Measurements from ENCODE around the gene CFAP97D2. TPM values are rescaled to one million over a fixed set of nuclear protein-coding genes. Genes with fewer than 3 reads are reported as not detected.
"Not testable (repeated sequence)": the region's sequence is repeated elsewhere in the genome, so short reads cannot be mapped to it uniquely, and the experiment has no call there.

The CFAP97D2 gene
- polyA plus RNA-seq, 1 of the 3 experiments (the other 2 are of a cell fraction) = not detected

GRCh38 chr13:114147803-114148520 is 31.1 kb upstream of the CFAP97D2 start (continued):
- TF ChIP-seq, protein P1, sequence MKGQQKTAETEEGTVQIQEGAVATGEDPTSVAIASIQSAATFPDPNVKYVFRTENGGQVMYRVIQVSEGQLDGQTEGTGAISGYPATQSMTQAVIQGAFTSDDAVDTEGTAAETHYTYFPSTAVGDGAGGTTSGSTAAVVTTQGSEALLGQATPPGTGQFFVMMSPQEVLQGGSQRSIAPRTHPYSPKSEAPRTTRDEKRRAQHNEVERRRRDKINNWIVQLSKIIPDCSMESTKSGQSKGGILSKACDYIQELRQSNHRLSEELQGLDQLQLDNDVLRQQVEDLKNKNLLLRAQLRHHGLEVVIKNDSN (IDR thresholded peaks at IDR 0.05; ENCODE audit: borderline replicate concordance, low read depth) = no peak

- Histone ChIP-seq H3K27me3 (ENCODE audit: insufficient read depth) (no peaks in the 10 kb centered on the region), H3F3A (replicated peaks; ENCODE audit: insufficient read depth) (no peaks in the 10 kb centered on the region), H4K20me1 (ENCODE audit: insufficient read depth) (no peaks in the 10 kb centered on the region), H3K9ac (no peak overlapping the region), H3K9me2 (no peaks in the 10 kb centered on the region), H3K27ac (ENCODE audit: low read depth in 2 of 2, low read length in 1 of 2) (no peak overlapping the region), H3K4me1 (ENCODE audit: control insufficient read depth in 1 of 2, insufficient read depth in 2 of 2, low read depth in 1 of 2, low read length in 1 of 2) (no peaks in the 10 kb centered on the region; a peak in 1 of 4 replicates), H2AFZ (ENCODE audit: low read depth) (no peak overlapping the region), H3K4me2 (no peak overlapping the region), H3K4me3 (ENCODE audit: low read depth in 2 of 2, low read length in 1 of 2) (no peak overlapping the region), H3K36me3 (replicated peaks in 1 of 2; ENCODE audit: control insufficient read depth in 1 of 2, insufficient read depth in 2 of 2, low read length in 1 of 2) (no peaks in the 10 kb centered on the region), H3K9me3 (no peaks in the 10 kb centered on the region), H3K79me2 (ENCODE audit: insufficient read depth) (no peaks in the 10 kb centered on the region)
- 81% methylated on average over 8 of the region's 8 CpGs for whole genome bisulfite sequencing (ENCODE audit: low lambda C conversion rate)
- ChIA-PET CTCF (interaction anchor here (1.2 kb wide), 1 partner anchor 13 kb away, joined by 3 read pairs; no protein-coding TSS in a partner anchor), POLR2A (no interaction called here)
- no peak for TF ChIP-seq NRF1 (IDR thresholded peaks at IDR 0.05; ENCODE audit: low read depth, low read length)
- DNase-seq = peak; percentile 16
Observed at GRCh38 chr13:114148521-114148855, 30.6 kb upstream of the CFAP97D2 start.

DNA sequence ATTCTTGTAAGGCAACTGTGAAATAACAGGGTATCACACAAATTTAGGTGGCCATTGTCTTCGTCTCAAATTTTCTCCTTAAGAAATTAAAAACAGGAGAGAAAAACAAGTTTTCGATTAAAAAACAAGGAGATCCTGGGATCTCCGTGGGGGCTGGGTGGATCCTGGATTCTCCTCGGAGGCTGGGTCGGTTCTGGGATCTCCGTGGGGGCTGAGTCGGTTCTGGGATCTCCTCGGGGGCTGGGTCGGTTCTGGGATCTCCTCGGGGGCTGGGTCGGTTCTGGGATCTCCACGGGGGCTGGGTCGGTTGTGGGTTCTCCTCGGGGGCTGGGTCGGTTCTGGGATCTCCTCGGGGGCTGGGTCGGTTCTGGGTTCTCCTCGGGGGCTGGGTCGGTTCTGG is 30.2 kb upstream of the CFAP97D2 start:
- H3K9me3 ChIP-seq; H3K27ac ChIP-seq (ENCODE audit: low read depth in 2 of 2, low read length in 1 of 2); H3K4me2 ChIP-seq; H4K20me1 ChIP-seq (ENCODE audit: insufficient read depth); H3F3A ChIP-seq (replicated peaks; ENCODE audit: insufficient read depth); POLR2A ChIA-PET; H3K4me1 ChIP-seq (ENCODE audit: control insufficient read depth in 1 of 2, insufficient read depth in 2 of 2, low read depth in 1 of 2, low read length in 1 of 2); H3K9me2 ChIP-seq; H3K36me3 ChIP-seq (replicated peaks in 1 of 2; ENCODE audit: control insufficient read depth in 1 of 2, insufficient read depth in 2 of 2, low read length in 1 of 2); H3K79me2 ChIP-seq (ENCODE audit: insufficient read depth); H2AFZ ChIP-seq (ENCODE audit: low read depth); H3K4me3 ChIP-seq (ENCODE audit: low read depth in 2 of 2, low read length in 1 of 2); H3K27me3 ChIP-seq (ENCODE audit: insufficient read depth); DNase-seq; H3K9ac ChIP-seq: not testable (repeated sequence)
- CTCF ChIA-PET = interaction anchor here (1.2 kb wide), 1 partner anchor 13 kb away, joined by 3 read pairs; no protein-coding TSS in a partner anchor
- WGBS (ENCODE audit: low lambda C conversion rate) = 66% methylated on average over 7 of the region's 19 CpGs

GRCh38 chr13:114149774-114150740 is 29.0 kb upstream of the CFAP97D2 start:
- Histone ChIP-seq H3K4me2 (no peak overlapping the region), H3K36me3 (replicated peaks in 1 of 2; ENCODE audit: control insufficient read depth in 1 of 2, insufficient read depth in 2 of 2, low read length in 1 of 2) (no peaks in the 10 kb centered on the region), H3K4me1 (ENCODE audit: control insufficient read depth in 1 of 2, insufficient read depth in 2 of 2, low read depth in 1 of 2, low read length in 1 of 2) (no peaks in the 10 kb centered on the region; a peak in 1 of 4 replicates), H3K27ac (ENCODE audit: low read depth in 2 of 2, low read length in 1 of 2) (no peak overlapping the region), H4K20me1 (ENCODE audit: insufficient read depth) (no peaks in the 10 kb centered on the region), H3K79me2 (ENCODE audit: insufficient read depth) (no peaks in the 10 kb centered on the region), H3K9me3 (no peaks in the 10 kb centered on the region), H3K9me2 (no peaks in the 10 kb centered on the region), H2AFZ (ENCODE audit: low read depth) (no peak overlapping the region), H3K27me3 (ENCODE audit: insufficient read depth) (no peaks in the 10 kb centered on the region), H3F3A (replicated peaks; ENCODE audit: insufficient read depth) (no peaks in the 10 kb centered on the region), H3K9ac (no peak overlapping the region), H3K4me3 (ENCODE audit: low read depth in 2 of 2, low read length in 1 of 2) (no peak overlapping the region)
- 52% methylated on average over 6 of the region's 12 CpGs for WGBS (ENCODE audit: low lambda C conversion rate)
- DNase-seq = no peak
- ChIA-PET CTCF (no interaction called here), POLR2A (no interaction called here)
- TF ChIP-seq JUND (IDR thresholded peaks at IDR 0.05) = no peak
- TF ChIP-seq POLR2AphosphoS5 (IDR thresholded peaks at IDR 0.05; ENCODE audit: low read depth, low read length) = no peak
- no peak for TF ChIP-seq CHD2 (IDR thresholded peaks at IDR 0.05; ENCODE audit: low read length, partially characterized antibody)
- no peak for TF ChIP-seq CTCF (IDR thresholded peaks at IDR 0.05)
- TF ChIP-seq SIN3A (IDR thresholded peaks at IDR 0.05; ENCODE audit: borderline replicate concordance, low read depth, low read length) = no peak
- no peak for TF ChIP-seq TCF12 (IDR thresholded peaks at IDR 0.05)
- TF ChIP-seq RXRA (IDR thresholded peaks at IDR 0.05; ENCODE audit: borderline replicate concordance, low read depth) = no peak
- no peak for TF ChIP-seq ELF1 (IDR thresholded peaks at IDR 0.05)
- TF ChIP-seq, protein P2, sequence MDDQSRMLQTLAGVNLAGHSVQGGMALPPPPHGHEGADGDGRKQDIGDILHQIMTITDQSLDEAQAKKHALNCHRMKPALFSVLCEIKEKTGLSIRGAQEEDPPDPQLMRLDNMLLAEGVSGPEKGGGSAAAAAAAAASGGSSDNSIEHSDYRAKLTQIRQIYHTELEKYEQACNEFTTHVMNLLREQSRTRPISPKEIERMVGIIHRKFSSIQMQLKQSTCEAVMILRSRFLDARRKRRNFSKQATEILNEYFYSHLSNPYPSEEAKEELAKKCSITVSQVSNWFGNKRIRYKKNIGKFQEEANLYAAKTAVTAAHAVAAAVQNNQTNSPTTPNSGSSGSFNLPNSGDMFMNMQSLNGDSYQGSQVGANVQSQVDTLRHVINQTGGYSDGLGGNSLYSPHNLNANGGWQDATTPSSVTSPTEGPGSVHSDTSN (IDR thresholded peaks at IDR 0.05) = no peak
- no peak for TF ChIP-seq IRF3 (IDR thresholded peaks at IDR 0.05; ENCODE audit: low read depth, low read length)
- TF ChIP-seq EP300 (IDR thresholded peaks at IDR 0.05; ENCODE audit: borderline replicate concordance in 1 of 2, low read depth in 1 of 2, low read length in 1 of 2) = no peak
- TF ChIP-seq GABPA (IDR thresholded peaks at IDR 0.05; ENCODE audit: low read depth) = no peak
